Thyroid gland (tissue), 4 donors: ENCODE results near the gene FAM169A. TPM values are rescaled to one million over a fixed set of nuclear protein-coding genes. Genes with fewer than 3 reads are reported as not detected.

Experiments
- DNase-seq, 2 donors: peaks; one replicate each; pipeline ENCODE4 v3.0.0-alpha.2; 2019
- H3K27ac ChIP-seq, 3 donors: fragments of 200-600 bp; sonication (generic); 1 replicate in 2 of 3; 2 replicates in 1 of 3; pipeline ENCODE4 v1.5.1; 2016 to 2019; ENCODE audit warnings: mild to moderate bottlenecking in 1 of 3, moderate library complexity in 1 of 3
- H3K27me3 ChIP-seq: fragments of 200-600 bp; sonication (generic); one replicate; pipeline ENCODE4 v1.5.1; 2019
- H3K36me3 ChIP-seq, 2 donors: fragments of 200-600 bp; sonication (generic); one replicate each; pipeline ENCODE4 v1.5.1; 2016 to 2019
- H3K4me1 ChIP-seq, 2 donors: fragments of 200-600 bp; sonication (generic); one replicate each; pipeline ENCODE4 v1.5.1; 2017 to 2019
- H3K4me3 ChIP-seq, 3 donors: fragments of 200-600 bp; sonication (generic); replicated peaks in 1 of 3; 1 replicate in 2 of 3; 2 replicates in 1 of 3; pipeline ENCODE4 v1.5.1; 2016; ENCODE audit warnings: mild to moderate bottlenecking in 1 of 3
- H3K9me3 ChIP-seq: fragments of 200-600 bp; sonication (generic); one replicate; pipeline ENCODE4 v1.5.1; 2017
- CTCF ChIP-seq, 6 experiments: fragments of 200-600 bp in 3 of 6; fragments of 450-650 bp in 3 of 6; sonication (generic) in 3 of 6; IDR thresholded peaks; one replicate each; pipeline ENCODE4 v1.5.1; 2016 to 2019; ENCODE audit warnings: antibody characterized with exemption in 6 of 6, mild to moderate bottlenecking in 2 of 6, inconsistent platforms in 1 of 6, moderate library complexity in 1 of 6
- POLR2A ChIP-seq, 2 donors: fragments of 450-650 bp; IDR thresholded peaks; one replicate each; pipeline ENCODE4 v1.6.1; 2017; ENCODE audit warnings: antibody characterized with exemption in 2 of 2, mild to moderate bottlenecking in 2 of 2, moderate library complexity in 1 of 2
- WGBS, 2 donors: methylation state at CpG; one replicate each; pipeline ENCODE4 v1.1.5; 2017; 5-methylcytosine and 5-hydroxymethylcytosine counted together
- intact Hi-C: fragments of 100-400 bp; cut with DNase I; formaldehyde crosslinking; loops from one replicate; pipeline ENCODE4 v1.15.1; 2023
- total RNA-seq, 4 donors: library from RNA; depleted of rRNA; stranded (reverse); fragments of >200 nt; gene quantifications; one replicate each; pipeline ENCODE4 v1.2.3, GENCODE V29; 2016

FAM169A gene
- total RNA-seq, 4 donors from 2014 or later, result 12.9 to 45.0 (median 27.5) TPM

GRCh38 chr5:74822288-74822687, 43.9 kb downstream of the FAM169A start:
- H3K4me1 ChIP-seq, result no peaks in the 10 kb centered on the region
- DNase-seq, result no peak
- intact Hi-C loops, result no loop called here
- H3K9me3 ChIP-seq, result no peaks in the 10 kb centered on the region
- H3K4me3 ChIP-seq, result no peak overlapping the region
- TF ChIP-seq CTCF (IDR thresholded peaks at IDR 0.05), result no peak
- TF ChIP-seq POLR2A (IDR thresholded peaks at IDR 0.05), result no peak
- H3K27me3 ChIP-seq, result no peaks in the 10 kb centered on the region
- H3K27ac ChIP-seq, result no peak overlapping the region
- 94 to 98% methylated on average over 1 of the region's 1 CpG for WGBS, 2 donors
- no peaks in the 10 kb centered on the region for H3K36me3 ChIP-seq

DNA sequence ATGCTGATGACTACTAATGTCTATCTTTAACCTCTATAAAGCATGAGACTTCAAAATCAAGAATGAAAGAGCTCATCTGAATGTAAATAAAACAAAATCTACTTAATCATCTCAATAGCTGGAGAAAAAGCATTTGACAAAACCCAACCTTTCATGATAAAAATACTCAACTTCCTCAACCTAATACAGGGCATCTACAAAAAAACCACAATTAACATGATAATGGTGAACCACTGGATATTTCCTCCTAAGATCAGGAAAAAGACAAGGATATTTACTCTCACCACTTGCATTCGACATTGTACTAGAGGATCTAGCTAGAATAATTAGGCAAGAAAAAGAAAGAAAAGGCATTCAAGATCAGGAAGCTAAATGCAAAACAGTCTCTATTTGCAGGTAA, 49.3 kb downstream of the FAM169A start:
- TF ChIP-seq CTCF (IDR thresholded peaks at IDR 0.05) (no peak), POLR2A (IDR thresholded peaks at IDR 0.05) (no peak)
- Histone ChIP-seq H3K4me3 (no peak overlapping the region), H3K27me3 (no peaks in the 10 kb centered on the region), H3K27ac (no peak overlapping the region), H3K9me3 (no peaks in the 10 kb centered on the region), H3K36me3 (no peaks in the 10 kb centered on the region), H3K4me1 (no peaks in the 10 kb centered on the region)
- WGBS, 2 donors, result 56 to 67% methylated on average over 1 of the region's 1 CpG
- no peak for DNase-seq
- intact Hi-C loops, result no loop called here

DNA sequence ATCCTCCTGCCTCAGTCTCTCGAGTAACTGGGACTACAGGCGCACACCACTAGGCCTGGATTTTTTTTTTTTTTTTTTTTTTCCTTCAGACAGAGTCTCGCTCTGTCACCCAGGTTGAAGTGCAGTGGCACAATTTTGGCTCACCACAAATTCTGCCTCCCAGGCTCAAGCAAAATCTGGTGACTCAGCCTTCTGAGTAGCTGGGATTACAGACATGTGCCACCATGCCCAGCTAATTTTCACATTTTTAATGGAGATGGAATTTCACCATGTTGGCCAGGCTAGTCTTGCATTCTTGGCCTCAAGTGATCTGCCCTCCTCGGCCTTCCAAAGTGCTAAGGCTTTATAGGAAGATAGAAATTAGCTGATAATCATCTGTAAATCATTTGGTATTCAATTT, 55.3 kb downstream of the FAM169A start:
- H3K4me3 ChIP-seq, result no peak overlapping the region
- DNase-seq, result no peak
- no peak for TF ChIP-seq CTCF (IDR thresholded peaks at IDR 0.05)
- TF ChIP-seq POLR2A (IDR thresholded peaks at IDR 0.05), result no peak
- intact Hi-C loops, result no loop called here
- no peaks in the 10 kb centered on the region for H3K9me3 ChIP-seq
- H3K27me3 ChIP-seq, result no peaks in the 10 kb centered on the region
- H3K27ac ChIP-seq, result no peak overlapping the region
- H3K36me3 ChIP-seq, result no peaks in the 10 kb centered on the region
- WGBS, 2 donors, result 92 to 93% methylated on average over 4 of the region's 4 CpGs
- no peaks in the 10 kb centered on the region for H3K4me1 ChIP-seq

DNA sequence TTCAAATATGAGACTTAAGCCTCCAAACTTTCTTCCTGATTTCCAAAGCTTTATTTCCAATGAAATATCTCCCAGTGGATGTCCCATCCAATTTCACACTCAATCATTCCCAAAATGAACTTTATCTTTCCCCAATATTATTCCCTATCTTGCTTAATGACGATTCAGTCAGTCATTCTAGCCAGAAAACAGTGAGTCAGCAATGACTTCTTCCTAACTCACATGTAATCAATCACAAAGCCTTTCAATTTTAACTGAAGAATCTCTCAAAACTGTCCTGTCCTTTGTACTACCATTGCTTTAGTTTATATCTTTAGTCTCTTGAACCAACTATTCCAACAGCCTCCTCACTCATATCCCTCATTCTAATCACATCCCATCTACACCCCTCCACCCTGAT, 64.2 kb downstream of the FAM169A start:
- H3K4me3 ChIP-seq, result no peak overlapping the region
- no peaks in the 10 kb centered on the region for H3K4me1 ChIP-seq
- TF ChIP-seq POLR2A (IDR thresholded peaks at IDR 0.05), result no peak
- no peak for TF ChIP-seq CTCF (IDR thresholded peaks at IDR 0.05)
- DNase-seq, result no peak
- H3K27me3 ChIP-seq, result no peaks in the 10 kb centered on the region
- intact Hi-C loops, result no loop called here
- no peaks in the 10 kb centered on the region for H3K36me3 ChIP-seq
- WGBS, 2 donors, result 67% methylated on average over 1 of the region's 1 CpG
- no peak overlapping the region for H3K27ac ChIP-seq
- H3K9me3 ChIP-seq, result no peaks in the 10 kb centered on the region

DNA sequence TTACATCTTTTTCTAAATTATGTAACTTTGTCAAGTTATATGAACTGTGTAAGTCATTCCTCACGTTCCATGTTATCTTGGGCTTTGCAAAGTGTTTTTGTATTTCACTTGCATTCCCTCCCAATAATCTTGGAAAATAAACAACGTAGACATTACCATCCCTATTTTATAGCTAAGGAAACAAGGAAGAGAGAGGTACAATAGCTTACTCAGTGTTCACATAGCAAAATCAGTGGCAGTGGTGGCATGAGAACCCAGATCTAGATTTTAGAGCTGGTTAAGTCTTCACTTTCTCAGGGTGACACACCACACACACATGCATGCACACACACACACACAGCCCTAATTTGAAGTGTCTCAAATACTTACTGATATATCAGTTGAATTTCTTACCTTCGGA, 65.0 kb downstream of the FAM169A start:
- TF ChIP-seq POLR2A (IDR thresholded peaks at IDR 0.05), result no peak
- TF ChIP-seq CTCF (IDR thresholded peaks at IDR 0.05), result no peak
- Histone ChIP-seq H3K4me3 (no peak overlapping the region), H3K36me3 (no peaks in the 10 kb centered on the region), H3K27me3 (no peaks in the 10 kb centered on the region), H3K27ac (no peak overlapping the region), H3K4me1 (no peaks in the 10 kb centered on the region), H3K9me3 (no peaks in the 10 kb centered on the region)
- DNase-seq, result no peak
- WGBS, 2 donors, result 89 to 91% methylated on average over 3 of the region's 3 CpGs
- intact Hi-C loops, result no loop called here
